HG03139 (cell line): ENCODE data around the gene GPC1.

Experiments used
- ATAC-seq: cut with Tn5 transposase; IDR thresholded peaks from one replicate; pipeline ENCODE4 v1.9.1; 2021; ENCODE audit not compliant: unreplicated experiment

The GPC1 gene

DNA sequence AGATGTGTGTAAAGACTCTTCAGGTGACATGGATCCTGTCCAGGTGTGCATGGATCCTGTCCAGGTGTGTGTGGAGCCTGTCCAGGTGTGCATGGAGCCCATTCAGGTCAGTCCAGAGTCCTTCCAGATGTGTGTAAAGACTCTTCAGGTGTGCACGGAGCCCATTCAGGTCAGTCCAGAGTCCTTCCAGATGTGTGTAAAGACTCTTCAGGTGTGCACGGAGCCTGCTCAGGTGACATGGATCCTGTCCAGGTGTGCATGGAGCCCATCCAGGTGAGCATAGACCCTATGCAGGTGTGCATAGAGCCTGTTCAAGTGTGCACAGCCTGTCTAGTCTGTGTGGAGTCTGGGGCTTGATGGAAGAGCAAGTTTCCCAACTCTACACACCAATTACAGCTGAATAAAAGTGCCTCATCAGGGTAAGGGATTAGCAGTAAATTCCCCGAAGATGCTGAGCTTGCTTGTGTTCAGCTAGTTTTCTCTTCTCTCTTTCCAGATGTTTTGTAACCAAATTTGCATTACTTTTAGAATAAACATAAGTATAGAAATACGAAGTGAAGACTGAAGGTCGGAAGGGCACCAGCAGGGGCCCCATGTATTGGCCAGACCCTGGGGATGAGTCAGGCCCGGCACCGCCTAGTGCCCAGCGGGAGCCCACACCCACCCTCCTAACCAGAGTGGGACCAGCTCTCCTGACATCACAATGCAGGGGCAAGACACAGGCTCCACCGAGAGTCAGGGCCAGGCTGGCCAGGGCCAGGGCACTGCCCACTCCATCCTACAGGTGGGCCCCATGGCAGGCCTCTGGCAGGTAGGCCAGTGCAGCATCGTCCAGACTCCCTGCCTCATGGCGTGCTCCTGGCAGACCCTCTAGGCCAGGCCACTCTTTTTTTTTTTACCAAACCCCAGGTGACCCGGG, 38.6 kb upstream of the GPC1 start:
- ATAC-seq: no peak

DNA sequence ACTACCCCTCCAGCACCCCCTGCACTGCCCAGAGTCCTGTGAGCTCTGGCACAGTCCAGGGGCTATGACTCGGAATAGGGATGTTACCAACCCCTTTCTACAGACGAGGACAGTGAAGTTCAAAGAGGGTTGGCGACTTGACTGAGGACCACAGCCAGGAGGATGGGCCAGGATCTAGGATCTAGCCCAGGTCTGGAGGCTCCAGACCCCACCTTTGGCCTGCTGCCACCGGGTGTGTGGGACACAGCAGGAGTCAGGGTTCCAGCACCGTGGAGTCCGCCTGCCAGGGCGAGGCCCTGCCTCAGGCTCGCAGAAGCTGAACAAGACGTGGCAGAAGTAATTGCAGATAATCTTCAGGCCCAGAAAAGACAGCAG, 37.9 kb upstream of the GPC1 start:
- ATAC-seq: no peak

DNA sequence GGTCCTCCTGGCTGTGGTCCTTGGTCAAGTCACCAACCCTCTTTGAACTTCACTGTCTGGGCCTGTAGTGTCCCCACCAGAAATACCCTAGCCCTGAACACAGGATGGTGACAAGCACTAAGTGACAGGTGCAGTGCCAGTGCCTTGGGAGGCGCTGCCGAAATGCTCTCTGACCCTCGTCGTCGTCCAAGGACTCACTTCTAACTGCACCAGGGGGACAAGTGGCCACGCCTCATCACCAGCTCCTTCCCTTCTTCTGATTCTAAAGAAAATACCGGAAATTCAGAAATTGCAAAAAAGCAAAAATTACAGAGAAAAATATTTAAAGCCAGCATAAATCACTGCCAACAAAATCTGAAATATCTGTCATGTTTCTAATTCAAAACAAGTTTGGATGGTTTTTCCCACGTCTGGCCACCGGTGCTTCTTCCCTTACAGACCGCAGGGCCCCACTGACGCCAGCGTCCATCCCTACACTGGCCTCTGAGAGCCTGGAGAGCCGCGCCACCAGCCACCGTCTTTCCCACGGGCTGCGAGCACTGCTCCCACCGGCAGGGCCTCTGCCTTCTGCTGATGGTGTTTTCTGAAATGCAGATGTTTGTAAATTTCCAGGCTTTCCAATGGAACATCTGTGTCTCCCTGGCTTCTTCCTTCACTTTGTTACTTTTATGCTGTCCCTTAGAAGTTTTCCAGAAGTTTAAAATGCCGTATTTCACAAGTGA, 37.4 kb upstream of the GPC1 start:
- ATAC-seq: no peak

DNA sequence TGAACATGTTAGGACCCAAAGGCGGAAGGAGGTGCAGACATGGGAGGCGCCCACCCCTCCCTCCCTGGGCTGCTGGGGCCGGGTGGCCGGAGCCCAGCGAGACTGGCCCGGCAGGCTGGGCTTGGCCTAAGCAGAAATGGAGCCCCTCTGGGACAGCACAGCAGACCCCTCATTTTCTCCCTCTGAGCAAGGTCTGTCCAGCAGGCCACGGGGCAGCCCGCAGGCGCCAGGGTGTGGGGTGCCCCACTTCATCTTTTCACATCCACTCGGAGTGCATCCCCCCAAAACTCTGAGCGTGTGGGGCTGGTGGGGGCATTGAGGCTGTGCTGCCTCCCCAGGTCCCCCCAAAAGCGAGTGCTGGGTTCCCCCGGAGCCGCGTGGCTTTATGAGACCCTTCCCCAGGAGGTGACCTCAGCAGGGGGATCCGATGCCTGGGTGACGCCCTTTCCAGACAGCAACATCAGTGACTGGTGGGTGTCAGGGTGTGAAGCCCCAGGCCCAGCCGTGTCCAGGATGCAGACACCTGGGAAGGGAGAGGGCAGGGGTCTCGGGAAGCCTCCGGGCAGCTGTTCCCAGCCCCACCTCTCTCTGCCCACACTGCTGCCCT, 36.7 kb upstream of the GPC1 start:
- no peak for ATAC-seq

DNA sequence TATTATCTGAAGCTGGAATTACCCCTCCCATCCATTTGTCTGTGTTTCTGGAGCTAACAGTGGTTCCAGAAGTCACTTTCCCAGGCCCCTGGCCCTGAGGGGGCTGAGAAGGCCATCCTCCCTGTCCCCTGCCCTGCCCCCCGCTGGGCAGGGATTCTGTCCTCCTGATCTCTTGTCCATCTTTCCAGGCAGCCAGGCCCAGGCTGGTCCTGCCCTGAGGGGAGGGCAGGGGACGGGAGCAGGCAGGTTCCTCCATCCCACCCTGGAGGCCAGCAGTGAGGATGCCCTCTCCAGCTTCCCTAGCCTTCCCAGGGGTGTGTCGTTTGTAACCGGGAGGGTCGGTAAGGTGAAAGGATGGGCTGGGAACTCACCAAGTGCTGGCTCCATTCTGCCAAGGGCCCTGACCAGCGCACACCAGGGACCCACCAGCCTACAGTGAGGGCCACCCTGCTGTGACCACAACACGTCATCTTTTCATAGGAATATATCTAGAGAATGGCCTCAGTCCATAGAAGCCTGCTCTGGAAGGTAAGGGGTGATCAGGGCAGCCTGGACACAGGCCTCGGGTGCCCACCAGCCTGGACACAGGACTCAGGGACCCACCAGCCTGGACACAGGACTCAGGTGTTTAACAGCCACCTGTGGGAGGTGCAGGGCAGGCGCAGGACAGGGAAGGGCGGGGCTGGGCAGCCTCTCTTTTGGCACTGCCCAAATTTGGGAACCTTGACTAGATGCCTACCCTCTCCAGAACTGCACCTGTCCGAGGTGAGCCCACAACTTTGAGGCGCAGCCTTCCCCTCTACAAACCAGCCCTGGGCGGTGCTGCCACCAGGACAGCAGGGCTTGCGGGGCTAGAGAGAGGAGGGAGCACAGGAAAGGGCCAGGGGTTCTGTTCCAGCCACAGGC, 35.8 kb upstream of the GPC1 start:
- no peak for ATAC-seq

DNA sequence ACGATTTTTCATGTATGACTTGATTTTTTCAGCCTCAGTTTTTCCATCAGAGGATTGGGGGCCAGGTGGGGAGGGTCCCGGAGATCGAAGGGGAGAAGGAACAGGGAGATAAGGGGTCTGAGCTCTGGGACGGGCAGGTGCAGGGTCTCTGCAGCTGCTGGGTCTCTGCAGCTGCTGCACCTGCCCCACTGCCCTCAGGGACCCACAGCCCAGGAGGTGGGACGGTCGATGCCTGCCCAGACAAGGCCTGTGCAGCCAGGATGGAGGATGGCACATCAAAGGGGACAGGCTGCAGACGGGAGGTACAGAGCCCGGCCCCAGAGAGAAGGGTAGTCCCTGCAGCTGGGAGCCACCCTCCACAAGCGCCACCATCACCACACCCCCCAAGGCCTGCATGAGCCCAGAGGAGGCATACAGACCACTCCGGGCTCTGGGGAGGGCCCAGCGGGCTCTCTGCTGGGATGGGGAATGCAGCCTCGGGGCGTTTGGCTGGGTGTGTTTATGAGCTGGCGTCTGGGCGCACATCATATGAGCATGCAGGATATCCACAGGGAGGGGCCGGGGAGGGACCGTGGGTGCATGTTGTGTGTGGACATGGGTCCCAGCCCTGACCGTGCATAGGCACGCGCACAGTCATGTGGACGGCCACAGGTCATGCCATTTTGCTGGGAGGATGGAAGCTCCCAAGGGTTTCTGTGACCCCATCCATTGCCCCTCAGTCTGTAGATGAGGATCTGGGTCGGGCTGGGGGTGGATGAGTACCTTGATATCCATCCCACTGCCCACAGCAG, 34.9 kb upstream of the GPC1 start:
- ATAC-seq: no peak

DNA sequence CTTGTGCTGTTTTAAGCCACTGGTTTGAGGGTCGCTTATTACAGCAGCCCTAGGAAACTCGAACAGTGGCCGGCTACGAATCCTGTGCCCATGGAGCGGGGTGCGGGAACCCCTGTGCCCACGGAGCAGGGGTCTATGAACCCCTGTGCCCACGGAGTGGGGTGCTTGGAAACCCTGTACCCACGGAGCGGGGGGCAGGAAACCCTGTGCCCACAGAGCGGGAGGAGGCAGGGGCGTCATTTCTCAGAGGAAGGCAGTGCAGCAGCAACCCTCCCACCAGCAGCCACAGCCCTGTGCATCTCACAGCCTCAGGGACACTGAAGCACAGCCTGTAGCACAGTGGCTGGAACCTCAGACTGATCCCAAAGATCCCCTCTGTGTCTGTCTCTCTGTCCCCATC, 34.2 kb upstream of the GPC1 start:
- no peak for ATAC-seq

DNA sequence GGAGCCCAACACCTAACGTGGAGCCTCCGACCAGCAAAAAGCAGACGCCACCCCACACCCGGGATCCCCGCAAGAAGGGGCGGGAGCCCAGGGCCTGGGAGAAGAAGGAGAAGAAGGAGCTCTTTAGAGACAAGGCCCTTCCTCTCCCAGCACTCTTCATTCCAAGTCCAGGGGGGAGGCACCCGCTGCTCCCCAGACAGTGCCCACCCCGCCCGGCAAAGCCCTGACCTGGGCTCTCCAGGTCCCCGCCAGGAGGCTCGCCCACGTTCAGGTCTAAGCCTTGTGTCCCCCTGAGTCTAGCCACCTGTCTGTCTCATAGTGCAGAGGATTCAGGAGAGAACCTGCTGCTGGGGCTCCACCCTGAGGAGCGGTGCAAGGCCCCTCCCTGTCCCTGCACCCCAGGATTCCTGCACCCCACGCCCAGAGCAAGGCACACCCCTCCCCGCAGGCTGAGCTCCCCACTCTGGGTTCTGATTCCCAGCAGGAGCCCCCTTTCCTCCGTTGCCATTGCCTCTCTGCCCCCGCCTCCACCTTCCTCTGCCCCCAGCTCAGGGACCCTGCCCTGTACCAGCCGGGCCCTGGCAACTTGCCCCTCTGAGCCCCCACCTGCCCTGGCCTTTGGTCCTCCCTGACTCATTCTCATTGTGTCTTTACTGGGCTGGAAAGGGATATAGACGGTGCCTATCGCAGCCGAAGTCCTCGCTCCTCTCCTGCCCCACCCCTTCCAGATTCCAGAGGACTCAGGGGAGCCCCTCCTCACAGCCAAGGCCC, 33.5 kb upstream of the GPC1 start:
- ATAC-seq: no peak

DNA sequence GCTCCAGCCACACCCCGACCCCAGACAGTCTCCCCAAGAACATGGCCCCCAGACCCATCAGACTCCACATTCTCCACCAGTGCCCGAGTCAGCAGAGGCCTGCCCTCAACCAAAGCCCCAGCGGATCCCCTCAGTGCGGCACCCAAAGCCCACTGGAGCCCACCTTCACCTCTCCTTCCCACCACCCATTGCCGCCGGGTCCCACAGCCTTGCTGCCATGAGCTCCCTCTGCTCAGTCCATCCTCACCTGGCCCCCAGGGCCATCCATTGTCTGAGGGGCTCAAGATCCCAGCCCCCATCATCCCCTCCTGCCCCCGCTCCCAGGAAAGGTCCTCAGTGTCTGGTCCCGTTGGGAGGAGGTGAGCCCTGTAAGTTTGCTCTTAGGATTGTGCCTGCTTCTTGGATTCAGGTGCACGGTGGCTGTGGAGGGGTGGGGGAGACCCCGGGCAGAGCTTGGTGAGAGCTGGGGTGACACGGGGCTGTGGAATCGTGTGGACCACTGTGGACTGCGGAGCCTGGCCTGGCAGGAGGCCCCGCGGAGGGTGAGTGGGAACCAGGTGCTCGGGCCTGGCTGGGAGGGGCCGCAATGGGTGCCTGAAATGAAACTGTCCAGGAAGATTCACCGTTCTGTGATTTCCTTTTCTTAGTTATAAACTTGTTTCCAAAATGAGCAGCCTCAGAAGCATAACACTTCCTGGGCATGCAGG, 32.7 kb upstream of the GPC1 start:
- ATAC-seq: no peak

DNA sequence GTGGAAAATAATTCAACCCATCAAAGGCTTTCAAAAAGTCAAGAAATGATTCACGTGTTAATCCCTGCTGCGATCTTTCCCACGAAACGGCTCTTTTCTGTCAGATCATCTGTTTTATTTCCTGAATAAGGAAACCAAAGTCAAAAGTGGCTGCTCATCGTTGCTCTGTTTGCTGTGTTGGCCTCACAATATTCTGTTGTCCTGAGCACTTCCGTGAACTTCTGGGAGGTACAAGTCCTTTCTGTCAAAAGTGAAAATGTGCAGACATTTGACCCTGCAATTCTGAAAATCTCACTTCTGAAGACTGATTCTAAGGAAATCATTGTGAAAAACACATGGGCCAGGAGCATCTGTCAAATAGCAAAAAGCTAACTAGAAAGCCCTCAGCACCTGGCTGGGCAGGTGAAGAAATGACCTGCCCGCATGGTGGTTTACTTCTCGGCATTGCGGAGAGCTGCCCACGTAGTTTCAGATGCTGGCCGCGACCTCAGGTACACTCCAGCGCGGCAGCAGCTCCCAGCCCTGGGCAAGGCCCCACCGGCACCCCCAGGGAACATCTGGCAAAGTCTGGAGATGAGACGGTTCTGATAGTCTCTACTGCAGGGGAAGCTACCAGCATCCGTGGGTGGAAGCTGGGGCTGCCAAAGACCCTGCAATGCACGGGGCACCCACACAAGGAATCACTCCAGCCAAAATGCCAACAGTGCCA, 31.9 kb upstream of the GPC1 start:
- ATAC-seq: no peak

DNA sequence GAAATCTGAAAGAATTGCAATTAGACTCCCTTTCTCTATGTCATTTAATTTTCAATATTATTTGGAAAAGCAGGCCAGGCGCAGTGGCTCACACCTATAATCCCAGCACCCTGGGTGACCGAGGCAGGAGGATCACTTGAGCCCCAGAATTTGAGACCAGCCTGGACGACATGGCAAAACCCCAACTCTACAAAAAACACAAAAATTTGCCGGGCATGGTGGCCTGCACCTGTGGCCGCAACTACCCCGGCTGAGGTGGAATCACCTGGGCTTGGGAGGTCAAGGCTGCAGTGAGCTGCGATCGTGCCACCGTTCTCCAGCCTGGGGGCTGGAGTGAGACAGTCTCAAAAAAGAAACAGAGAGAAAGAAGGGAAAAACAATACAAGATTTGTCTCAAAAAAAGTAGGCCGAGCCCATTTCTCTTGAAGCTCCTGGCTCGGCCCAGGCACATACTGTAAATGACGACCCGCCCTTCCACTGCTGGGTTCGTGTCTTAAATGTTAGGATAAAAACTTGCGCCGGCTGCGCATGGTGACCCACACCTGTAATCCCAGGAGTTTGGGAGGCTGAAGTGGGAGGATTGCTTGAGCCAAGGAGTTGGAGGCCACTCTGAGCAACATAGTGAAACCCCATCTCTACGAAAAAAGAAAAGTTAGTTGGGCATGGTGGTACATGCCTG, 31.1 kb upstream of the GPC1 start:
- ATAC-seq: no peak

DNA sequence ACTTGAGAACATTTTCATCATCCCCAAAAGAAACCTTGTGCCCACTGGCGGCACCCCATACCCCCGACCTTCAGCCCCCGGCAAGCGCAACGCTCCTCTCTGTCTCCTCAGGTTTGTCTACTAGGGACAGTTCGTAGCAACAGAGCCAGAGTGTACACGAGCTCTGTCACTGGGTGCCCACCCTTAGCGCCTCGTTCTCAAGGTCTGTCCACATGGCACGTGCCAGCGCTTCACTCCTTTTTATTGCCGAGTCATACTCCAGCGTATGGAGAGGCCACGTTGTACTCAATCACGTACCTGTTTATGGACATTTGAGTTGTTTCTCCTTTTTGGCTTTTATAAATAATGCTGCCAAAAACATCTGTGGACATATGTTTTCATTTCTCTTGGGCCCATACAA, 30.3 kb upstream of the GPC1 start:
- ATAC-seq: no peak

DNA sequence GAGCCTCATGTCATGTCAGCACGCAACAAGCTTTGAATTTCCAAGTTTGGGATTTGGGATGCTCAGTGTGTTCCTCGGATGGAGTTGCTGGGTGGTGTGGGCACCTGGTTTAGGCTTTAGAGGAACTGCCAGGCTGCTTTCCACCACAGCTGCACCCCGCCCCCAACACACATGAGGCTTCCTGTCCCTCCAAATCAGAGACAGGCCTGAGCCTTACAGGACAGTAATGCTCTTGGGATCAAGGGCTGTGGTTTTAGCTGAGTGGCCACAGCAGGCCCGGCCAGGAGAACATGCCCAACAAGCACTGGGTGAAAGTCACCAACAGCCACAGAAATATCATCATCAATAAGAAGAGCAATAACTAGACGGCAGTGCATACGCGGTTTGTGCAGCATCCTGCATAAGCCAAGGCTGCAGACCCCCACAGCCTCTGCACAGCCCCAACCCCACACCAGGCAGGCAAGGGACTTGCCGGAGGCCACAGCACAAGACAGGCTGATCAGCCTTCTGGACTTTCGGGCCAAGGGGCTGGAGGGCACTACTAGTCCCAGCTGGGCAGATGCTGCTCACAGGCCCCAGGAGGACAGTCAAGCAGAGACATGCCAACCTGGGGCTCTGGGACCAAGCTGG, 29.7 kb upstream of the GPC1 start:
- ATAC-seq: no peak

DNA sequence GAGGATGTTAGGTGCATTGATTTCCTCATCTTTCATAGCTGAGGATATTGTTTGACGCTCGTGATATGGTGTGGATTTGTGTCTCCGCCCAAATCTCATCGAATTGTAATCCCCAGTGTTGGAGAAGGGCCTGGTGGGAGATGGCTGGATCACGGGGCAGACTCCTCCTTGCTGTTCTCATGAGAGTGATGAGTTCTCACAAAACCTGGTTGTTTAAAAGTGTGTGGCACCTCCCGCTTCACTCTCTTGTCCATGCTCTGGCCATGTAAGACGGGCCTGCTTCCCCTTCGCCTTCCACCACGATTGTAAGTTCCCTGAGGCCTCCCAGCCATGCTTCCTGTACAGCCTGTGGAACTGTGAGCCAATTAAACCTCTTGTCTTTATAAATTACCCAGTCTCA, 28.4 kb upstream of the GPC1 start:
- no peak for ATAC-seq

DNA sequence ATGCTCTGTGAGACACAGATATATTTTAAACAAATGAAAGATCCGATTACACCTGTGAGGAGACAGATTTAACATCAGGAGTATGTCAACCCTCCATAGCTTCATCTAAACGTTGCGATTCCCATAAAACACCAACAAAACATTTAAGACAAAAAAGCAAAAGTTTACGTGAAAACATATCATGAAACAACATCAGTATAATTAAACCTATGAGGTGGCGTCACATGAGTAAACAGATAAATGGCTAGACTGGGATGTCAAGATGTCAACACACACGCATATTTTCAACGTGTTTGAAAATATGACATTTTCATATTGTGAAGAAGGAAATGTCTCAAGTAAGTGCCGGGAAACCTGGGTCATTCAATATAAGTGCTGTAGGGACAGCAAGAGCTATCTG, 25.5 kb upstream of the GPC1 start:
- no peak for ATAC-seq

DNA sequence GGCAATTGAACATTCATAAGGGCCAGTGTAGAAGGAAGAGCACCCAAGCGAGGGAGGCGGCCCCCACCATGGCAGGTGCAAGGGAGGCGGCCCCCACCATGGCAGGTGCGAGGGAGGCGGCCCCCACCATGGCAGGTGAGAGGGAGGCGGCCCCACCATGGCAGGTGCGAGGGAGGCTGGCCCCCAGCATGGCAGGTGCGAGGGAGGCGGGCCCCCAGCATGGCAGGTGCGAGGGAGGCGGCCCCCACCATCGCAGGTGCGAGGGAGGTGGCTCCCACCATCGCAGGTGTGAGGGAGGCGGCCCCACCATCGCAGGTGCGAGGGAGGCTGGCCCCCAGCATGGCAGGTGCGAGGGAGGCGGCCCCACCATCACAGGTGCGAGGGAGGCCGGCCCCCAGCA, 24.7 kb upstream of the GPC1 start:
- ATAC-seq: no peak
